Trophoblast cell (in vitro differentiated cells and primary cell): Measurements from ENCODE around the gene LENG9. TPM values are rescaled to one million over a fixed set of nuclear protein-coding genes. Genes with fewer than 3 reads are reported as not detected.
A peak's percentile ranks its signal among the peaks of the same experiment; 100 is the strongest.
"Not testable (repeated sequence)": the region's sequence is repeated elsewhere in the genome, so short reads cannot be mapped to it uniquely, and the experiment has no call there.

Experiments
- DNase-seq, 2 donors: peaks; one replicate each; pipeline ENCODE4 v3.0.0-alpha.2; 2016
- H2AFZ ChIP-seq: 2 replicates; pipeline ENCODE4 v1.6.1; 2013; ENCODE audit warnings: low read length, moderate library complexity, mild to moderate bottlenecking; ENCODE audit not compliant: insufficient read depth, poor library complexity
- H2AK5ac ChIP-seq: 2 replicates; pipeline ENCODE4 v1.6.1; 2013; ENCODE audit warnings: mild to moderate bottlenecking, low read length
- H2BK120ac ChIP-seq: 2 replicates; pipeline ENCODE4 v1.6.1; 2013; ENCODE audit warnings: low read length, mild to moderate bottlenecking, moderate library complexity; ENCODE audit not compliant: insufficient read depth, poor library complexity
- H2BK12ac ChIP-seq: 2 replicates; pipeline ENCODE4 v1.6.1; 2013; ENCODE audit warnings: mild to moderate bottlenecking, low read length, moderate library complexity
- H2BK5ac ChIP-seq: 2 replicates; pipeline ENCODE4 v1.6.1; 2013; ENCODE audit warnings: low read length, low read depth, moderate library complexity, mild to moderate bottlenecking; ENCODE audit not compliant: poor library complexity
- H3K14ac ChIP-seq: 2 replicates; pipeline ENCODE4 v1.6.1; 2013; ENCODE audit warnings: mild to moderate bottlenecking, low read length
- H3K18ac ChIP-seq: 2 replicates; pipeline ENCODE4 v1.6.1; 2013; ENCODE audit warnings: mild to moderate bottlenecking, low read length
- H3K23ac ChIP-seq: 2 replicates; pipeline ENCODE4 v1.6.1; 2013; ENCODE audit warnings: low read length
- H3K27ac ChIP-seq: 2 replicates; pipeline ENCODE4 v1.5.1; 2013; ENCODE audit warnings: low read depth, mild to moderate bottlenecking, inconsistent platforms, low read length, moderate library complexity
- H3K27me3 ChIP-seq: 2 replicates; pipeline ENCODE4 v1.6.1; 2013; ENCODE audit warnings: inconsistent platforms, mild to moderate bottlenecking, low read length, moderate library complexity; ENCODE audit not compliant: insufficient read depth
- H3K36me3 ChIP-seq, 2 experiments: 1 replicate in 1 of 2; 2 replicates in 1 of 2; pipeline ENCODE4 v1.6.1; 2013; ENCODE audit warnings: low read length in 2 of 2, mild to moderate bottlenecking in 2 of 2, moderate library complexity in 1 of 2; ENCODE audit not compliant: insufficient read depth in 2 of 2, control insufficient read depth in 1 of 2
- H3K4ac ChIP-seq: 2 replicates; pipeline ENCODE4 v1.6.1; 2013; ENCODE audit warnings: low read depth, mild to moderate bottlenecking, low read length, moderate library complexity
- H3K4me1 ChIP-seq, 2 experiments: 1 replicate in 1 of 2; 2 replicates in 1 of 2; pipeline ENCODE4 v1.6.1; 2013; ENCODE audit warnings: low read length in 2 of 2, mild to moderate bottlenecking in 2 of 2, moderate library complexity in 1 of 2; ENCODE audit not compliant: insufficient read depth in 2 of 2, control insufficient read depth in 1 of 2
- H3K4me2 ChIP-seq: 2 replicates; pipeline ENCODE4 v1.6.1; 2013; ENCODE audit warnings: inconsistent platforms, mild to moderate bottlenecking, low read length, moderate library complexity
- H3K4me3 ChIP-seq: 2 replicates; pipeline ENCODE4 v1.5.1; 2013; ENCODE audit warnings: mild to moderate bottlenecking, low read depth, low read length, inconsistent platforms
- H3K79me1 ChIP-seq: one replicate; pipeline ENCODE4 v1.6.1; 2013; ENCODE audit warnings: low read length
- H3K79me2 ChIP-seq: 2 replicates; pipeline ENCODE4 v1.6.1; 2013; ENCODE audit warnings: low read length, mild to moderate bottlenecking; ENCODE audit not compliant: control insufficient read depth, insufficient read depth, poor library complexity
- H3K9ac ChIP-seq: 2 replicates; pipeline ENCODE4 v1.6.1; 2013; ENCODE audit warnings: mild to moderate bottlenecking, low read length
- H3K9me3 ChIP-seq: 2 replicates; pipeline ENCODE4 v1.6.1; 2013; ENCODE audit warnings: low read depth, mild to moderate bottlenecking, control low read depth, inconsistent platforms, low read length; ENCODE audit not compliant: insufficient read depth
- H4K12ac ChIP-seq: 2 replicates; pipeline ENCODE4 v1.6.1; 2013; ENCODE audit warnings: low read depth, mild to moderate bottlenecking, low read length, moderate library complexity
- H4K8ac ChIP-seq: 2 replicates; pipeline ENCODE4 v1.6.1; 2013; ENCODE audit warnings: low read depth, mild to moderate bottlenecking, low read length, moderate library complexity
- H4K91ac ChIP-seq: one replicate; pipeline ENCODE4 v1.6.1; 2013; ENCODE audit warnings: low read depth, mild to moderate bottlenecking, low read length, moderate library complexity
- WGBS: extraction: QIAGEN DNeasy Blood & Tissue Kit; methylation state at CpG from one replicate; pipeline ENCODE4 v1.1.7; 2013; ENCODE audit warnings: missing lambda C conversion rate; ENCODE audit not compliant: insufficient read length, insufficient coverage; ENCODE audit errors: extremely low coverage; 5-methylcytosine and 5-hydroxymethylcytosine counted together
- polyA plus RNA-seq: library from polyadenylated mRNA; stranded (reverse); fragments of 200-250 nt; gene quantifications from 2 replicates; pipeline ENCODE4 v1.2.3, GENCODE V29; 2013

Gene LENG9
- polyA plus RNA-seq: 0.68 and 0.73 TPM in 2 replicates

GRCh38 chr19:54463531-54464043, at the start of gene LENG9:
TSS of gene LENG9 (minus strand) at chr19:54463778. CDS start at chr19:54463526, 252 bp downstream.
- H3K4me2 ChIP-seq: peak within 1 kb of the TSS; percentile 83
- peak; percentile 100 for DNase-seq
- H3K79me2 ChIP-seq: peaks cover 6% of the 10 kb centered on the region
- H3K4me1 ChIP-seq: peaks cover 17 to 18% of the 10 kb centered on the region in 2 experiments
- H3K4ac ChIP-seq: peak within 1 kb of the TSS; percentile 56
- H3K79me1 ChIP-seq: peaks cover 15% of the 10 kb centered on the region
- H2AK5ac ChIP-seq: peak within 1 kb of the TSS; percentile 73
- peak within 1 kb of the TSS; percentile 71 for H4K91ac ChIP-seq
- H2BK5ac ChIP-seq: peak within 1 kb of the TSS; percentile 65
- H2BK12ac ChIP-seq: peak within 1 kb of the TSS; percentile 45
- H4K8ac ChIP-seq: peak within 1 kb of the TSS; percentile 90
- H3K23ac ChIP-seq: no peak within 1 kb of the TSS
- H3K4me3 ChIP-seq: peak within 1 kb of the TSS; percentile 71
- H2BK120ac ChIP-seq: peak within 1 kb of the TSS; percentile 5
- peak within 1 kb of the TSS; percentile 28 for H3K14ac ChIP-seq
- H4K12ac ChIP-seq: peak within 1 kb of the TSS; percentile 96
- peak within 1 kb of the TSS; percentile 92 for H2AFZ ChIP-seq
- WGBS: no CpG with 5 or more reads among the region's 41 CpGs
- peak within 1 kb of the TSS; percentile 39 for H3K9ac ChIP-seq
- H3K27me3 ChIP-seq: no peaks in the 10 kb centered on the region
- peak within 1 kb of the TSS; percentile 75 for H3K27ac ChIP-seq
- H3K36me3 ChIP-seq: peaks cover 37% of the 10 kb centered on the region in 2 experiments
- H3K9me3 ChIP-seq: peaks cover 4% of the 10 kb centered on the region
- H3K18ac ChIP-seq: peak within 1 kb of the TSS; percentile 96

GRCh38 chr19:54509200-54509940, 45.8 kb upstream of the LENG9 start:
- not testable (repeated sequence) for H3K4me2 ChIP-seq, H2AFZ ChIP-seq, H3K4me1 ChIP-seq, H3K79me1 ChIP-seq, H4K8ac ChIP-seq, H3K4ac ChIP-seq, H3K14ac ChIP-seq, H2BK12ac ChIP-seq, H2BK120ac ChIP-seq, H3K4me3 ChIP-seq, H2AK5ac ChIP-seq, H4K12ac ChIP-seq, H3K9ac ChIP-seq, H3K79me2 ChIP-seq, H2BK5ac ChIP-seq, H3K36me3 ChIP-seq, H3K27ac ChIP-seq, H3K27me3 ChIP-seq, H3K23ac ChIP-seq, DNase-seq, H4K91ac ChIP-seq, H3K18ac ChIP-seq
- peaks cover 41% of the 10 kb centered on the region for H3K9me3 ChIP-seq
- no CpG with 5 or more reads among the region's 21 CpGs for WGBS

DNA sequence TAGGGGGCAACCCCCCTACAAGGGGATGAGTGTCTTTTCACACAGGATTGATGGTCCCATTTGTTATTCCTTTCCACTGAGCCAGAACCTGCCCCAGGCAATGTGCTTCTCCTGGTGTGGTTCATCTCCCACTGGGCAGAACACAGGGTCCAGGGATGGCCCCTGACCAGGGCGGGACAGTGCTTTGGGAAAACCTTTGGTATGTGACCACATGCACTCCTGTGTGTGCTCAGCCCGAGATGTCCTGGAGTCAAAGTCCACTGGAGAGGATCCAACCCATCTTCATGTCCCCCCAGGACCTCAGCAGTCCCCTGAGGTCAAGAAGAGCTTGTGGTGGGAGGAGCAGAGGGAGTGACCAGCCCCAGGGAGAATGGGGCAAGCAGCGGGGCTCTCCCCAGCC, 44.9 kb upstream of the LENG9 start:
- not testable (repeated sequence) for H3K4ac ChIP-seq, H3K27ac ChIP-seq, H3K4me2 ChIP-seq, H4K12ac ChIP-seq, H2BK12ac ChIP-seq, H3K23ac ChIP-seq, H2BK120ac ChIP-seq, H2BK5ac ChIP-seq, DNase-seq, H3K9ac ChIP-seq, H3K79me2 ChIP-seq, H2AFZ ChIP-seq, H2AK5ac ChIP-seq, H3K14ac ChIP-seq, H3K4me3 ChIP-seq, H3K79me1 ChIP-seq, H3K18ac ChIP-seq, H3K27me3 ChIP-seq, H3K4me1 ChIP-seq, H4K91ac ChIP-seq, H3K36me3 ChIP-seq, H4K8ac ChIP-seq
- no CpG with 5 or more reads among the region's 3 CpGs for WGBS
- H3K9me3 ChIP-seq: peaks cover 39% of the 10 kb centered on the region

DNA sequence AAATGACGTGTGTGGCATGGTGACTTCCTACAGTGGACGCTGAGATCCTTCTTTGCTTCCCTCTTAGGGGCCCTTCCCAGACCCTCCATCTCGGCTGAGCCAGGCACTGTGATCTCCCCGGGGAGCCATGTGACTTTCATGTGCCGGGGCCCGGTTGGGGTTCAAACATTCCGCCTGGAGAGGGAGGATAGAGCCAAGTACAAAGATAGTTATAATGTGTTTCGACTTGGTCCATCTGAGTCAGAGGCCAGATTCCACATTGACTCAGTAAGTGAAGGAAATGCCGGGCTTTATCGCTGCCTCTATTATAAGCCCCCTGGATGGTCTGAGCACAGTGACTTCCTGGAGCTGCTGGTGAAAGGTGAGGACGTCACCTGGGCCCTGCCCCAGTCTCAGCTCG, 44.2 kb upstream of the LENG9 start:
- H3K79me1 ChIP-seq: no peaks in the 10 kb centered on the region
- no peak overlapping the region for H4K12ac ChIP-seq
- H3K27me3 ChIP-seq: peaks cover 1% of the 10 kb centered on the region
- H2BK5ac ChIP-seq: no peak overlapping the region
- no peak overlapping the region for H3K9ac ChIP-seq
- H4K8ac ChIP-seq: no peak overlapping the region
- no peak overlapping the region for H3K4me2 ChIP-seq
- H3K9me3 ChIP-seq: peaks cover 38% of the 10 kb centered on the region
- no peak overlapping the region for H3K4ac ChIP-seq
- H2AFZ ChIP-seq: no peak overlapping the region
- H3K36me3 ChIP-seq: no peaks in the 10 kb centered on the region
- DNase-seq: no peak
- no peak overlapping the region for H2AK5ac ChIP-seq
- H4K91ac ChIP-seq: no peak overlapping the region
- no peak overlapping the region for H2BK12ac ChIP-seq
- H3K18ac ChIP-seq: no peak overlapping the region
- no peaks in the 10 kb centered on the region for H3K4me1 ChIP-seq
- WGBS: no CpG with 5 or more reads among the region's 12 CpGs
- H3K14ac ChIP-seq: no peak overlapping the region
- no peaks in the 10 kb centered on the region for H3K79me2 ChIP-seq
- no peak overlapping the region for H3K23ac ChIP-seq
- no peak overlapping the region for H3K27ac ChIP-seq
- no peak overlapping the region for H3K4me3 ChIP-seq
- no peak overlapping the region for H2BK120ac ChIP-seq
